Astrocyte of the spinal cord (primary cell): ENCODE measurements around the gene RBFOX2.
A peak's percentile ranks its signal among the peaks of the same experiment; 100 is the strongest.
"Not testable (repeated sequence)": the region's sequence is repeated elsewhere in the genome, so short reads cannot be mapped to it uniquely, and the experiment has no call there.

ENCODE experiments used
- DNase-seq: peaks from one replicate; pipeline ENCODE4 v3.0.0; 2011; ENCODE audit warnings: low read depth, low spot score
- H3K4me3 ChIP-seq: 2 replicates; pipeline ENCODE4 v1.5.1; 2011; ENCODE audit warnings: low read depth, mild to moderate bottlenecking, low read length, moderate library complexity
- in situ Hi-C: cut with HindIII; loops from 2 replicates; pipeline ENCODE4 v1.10.0; 2017; ENCODE audit warnings: low sequenced_read_pairs
- TF ChIP-seq, protein P1 (sequence below): IDR thresholded peaks from 2 replicates; pipeline ENCODE4 v1.5.1; 2012; ENCODE audit warnings: low read depth, mild to moderate bottlenecking, low read length, inconsistent platforms

RBFOX2 gene

GRCh38 chr22:36055376-36056295 lies 27.0 kb upstream of the RBFOX2 start:
- in situ Hi-C loops, result no loop called here
- DNase-seq, result peak; percentile 41
- no peak overlapping the region for H3K4me3 ChIP-seq
- TF ChIP-seq, protein P1, sequence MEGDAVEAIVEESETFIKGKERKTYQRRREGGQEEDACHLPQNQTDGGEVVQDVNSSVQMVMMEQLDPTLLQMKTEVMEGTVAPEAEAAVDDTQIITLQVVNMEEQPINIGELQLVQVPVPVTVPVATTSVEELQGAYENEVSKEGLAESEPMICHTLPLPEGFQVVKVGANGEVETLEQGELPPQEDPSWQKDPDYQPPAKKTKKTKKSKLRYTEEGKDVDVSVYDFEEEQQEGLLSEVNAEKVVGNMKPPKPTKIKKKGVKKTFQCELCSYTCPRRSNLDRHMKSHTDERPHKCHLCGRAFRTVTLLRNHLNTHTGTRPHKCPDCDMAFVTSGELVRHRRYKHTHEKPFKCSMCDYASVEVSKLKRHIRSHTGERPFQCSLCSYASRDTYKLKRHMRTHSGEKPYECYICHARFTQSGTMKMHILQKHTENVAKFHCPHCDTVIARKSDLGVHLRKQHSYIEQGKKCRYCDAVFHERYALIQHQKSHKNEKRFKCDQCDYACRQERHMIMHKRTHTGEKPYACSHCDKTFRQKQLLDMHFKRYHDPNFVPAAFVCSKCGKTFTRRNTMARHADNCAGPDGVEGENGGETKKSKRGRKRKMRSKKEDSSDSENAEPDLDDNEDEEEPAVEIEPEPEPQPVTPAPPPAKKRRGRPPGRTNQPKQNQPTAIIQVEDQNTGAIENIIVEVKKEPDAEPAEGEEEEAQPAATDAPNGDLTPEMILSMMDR, result no peak

DNA sequence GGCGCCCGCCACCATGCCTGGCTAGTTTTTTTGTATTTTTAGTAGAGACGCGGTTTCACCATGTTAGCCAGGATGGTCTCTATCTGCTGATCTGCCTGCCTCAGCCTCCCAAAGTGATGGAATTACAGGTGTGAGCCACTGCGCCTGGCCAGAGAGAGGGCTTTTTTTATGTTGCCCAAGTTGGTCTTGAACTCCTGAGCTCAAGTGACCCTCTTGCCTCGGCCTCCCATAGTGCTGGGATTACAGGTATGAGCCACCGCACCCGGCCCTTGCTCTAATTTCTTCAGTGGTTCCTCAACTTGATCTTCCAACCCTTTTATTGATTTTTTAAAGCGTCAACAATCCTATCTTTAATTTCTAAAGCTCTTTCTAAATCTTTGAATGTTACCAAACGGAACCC lies 25.8 kb upstream of the RBFOX2 start:
- in situ Hi-C loops, DNase-seq, H3K4me3 ChIP-seq: not testable (repeated sequence)

- no peak for DNase-seq
- in situ Hi-C loops, result no loop called here
- TF ChIP-seq, protein P1, result no peak
- no peak overlapping the region for H3K4me3 ChIP-seq
Observed at GRCh38 chr22:36053242-36054147, 24.9 kb upstream of the RBFOX2 start.

- no peak overlapping the region for H3K4me3 ChIP-seq
- TF ChIP-seq, protein P1, result no peak
- in situ Hi-C loops, result no loop called here
- DNase-seq, result no peak
Observed at GRCh38 chr22:36052505-36052941, 23.9 kb upstream of the RBFOX2 start.

GRCh38 chr22:36049678-36049997 lies 21.0 kb upstream of the RBFOX2 start:
- H3K4me3 ChIP-seq, result no peak overlapping the region
- in situ Hi-C loops, result no loop called here

DNA sequence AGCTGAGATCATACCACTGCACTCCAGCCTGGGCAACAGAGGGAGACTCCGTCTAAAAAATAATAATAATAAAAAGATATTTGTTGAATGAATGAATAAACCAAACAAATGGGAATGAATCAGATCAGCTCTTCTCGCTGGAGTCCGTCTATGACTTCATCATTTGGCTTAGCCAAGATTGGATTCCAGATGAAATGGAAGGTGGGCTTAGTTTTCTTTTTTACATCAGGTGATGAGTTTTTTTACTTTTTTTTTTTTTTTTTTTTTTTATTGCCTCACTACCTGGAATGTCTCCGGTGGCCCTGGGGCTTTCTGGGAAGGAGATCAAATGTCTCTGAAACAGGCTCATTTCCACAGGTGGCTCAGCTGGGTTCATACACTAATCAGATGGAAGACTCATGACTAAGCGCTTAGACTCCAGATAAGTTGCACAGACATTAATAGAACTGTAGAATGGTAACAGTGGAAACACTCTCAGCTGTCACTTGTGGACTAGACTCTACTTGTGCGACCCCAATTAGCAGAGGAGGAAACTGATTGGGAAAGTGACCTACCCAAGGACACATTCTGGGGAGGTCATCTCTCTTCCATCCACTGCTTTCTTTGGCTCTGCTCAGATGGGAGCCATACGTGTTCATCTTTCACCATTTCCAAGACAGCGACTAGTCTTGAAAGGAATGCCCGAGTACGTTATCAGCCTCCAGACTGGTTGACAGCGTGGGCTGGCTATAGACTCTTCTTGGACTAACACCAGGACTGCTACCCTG lies 20.5 kb upstream of the RBFOX2 start:
- TF ChIP-seq, protein P1, result no peak
- H3K4me3 ChIP-seq, result no peak overlapping the region
- in situ Hi-C loops, result no loop called here
- no peak for DNase-seq

More at GRCh38 chr22:36049678-36049997, 21.0 kb upstream of the RBFOX2 start:
- TF ChIP-seq, protein P1, result no peak
- no peak for DNase-seq

DNA sequence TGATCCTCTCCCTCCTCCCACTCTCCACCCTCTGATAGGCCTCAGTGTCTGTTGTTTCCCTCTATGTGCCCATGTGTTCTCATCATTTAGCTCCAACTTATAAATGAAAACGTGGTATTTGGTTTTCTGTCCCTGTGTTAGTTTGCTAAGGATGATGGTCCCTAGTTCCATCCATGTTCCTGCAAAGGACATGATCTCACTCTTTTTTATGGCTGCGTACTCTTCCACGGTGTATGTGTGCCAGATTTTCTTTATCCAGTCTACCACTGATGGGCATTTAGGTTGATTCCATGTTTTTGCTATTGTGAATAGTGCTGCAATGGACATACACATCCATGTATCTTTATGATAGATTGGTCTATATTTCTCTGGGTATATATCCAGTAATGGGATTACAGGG lies 15.9 kb upstream of the RBFOX2 start:
- DNase-seq, H3K4me3 ChIP-seq, in situ Hi-C loops: not testable (repeated sequence)
